ENCODE results near the gene RNU6-7. TPM values are rescaled to one million over a fixed set of nuclear protein-coding genes. Genes with fewer than 3 reads are reported as not detected.

The RNU6-7 gene
- total and polyA plus RNA-seq, 2 donors (not counting 1 experiment from before 2014, with no cell fraction given) = not detected

- no peak overlapping the region for H3K4me3 ChIP-seq (replicated peaks in 1 of 4; ENCODE audit: control extremely low read depth in 1 of 4, insufficient read depth in 1 of 4, low read depth in 3 of 4, low read length in 4 of 4)
- no peaks in the 10 kb centered on the region for H3K9me3 ChIP-seq (ENCODE audit: control insufficient read depth, insufficient read depth, low read depth, low read length)
- no peaks in the 10 kb centered on the region for H3K36me3 ChIP-seq (ENCODE audit: control insufficient read depth, insufficient read depth, low read length)
- DNase-seq (ENCODE audit: low read depth in 2 of 2) = no peak
- H3K79me2 ChIP-seq (ENCODE audit: control insufficient read depth, insufficient read depth, low read length) = no peaks in the 10 kb centered on the region
- peaks cover 6% of the 10 kb centered on the region for H3K4me1 ChIP-seq (ENCODE audit: control insufficient read depth, extremely low read depth, insufficient read depth, low read length)
- H3K27ac ChIP-seq (ENCODE audit: insufficient read depth, low read length) = no peak overlapping the region
- no peak for TF ChIP-seq CTCF (conservative IDR thresholded peaks at IDR 0.05 in 1 of 2, IDR thresholded peaks at IDR 0.05 in 1 of 2; ENCODE audit: low read depth in 1 of 2, low read length in 2 of 2)
- no peak for TF ChIP-seq EZH2 (IDR thresholded peaks at IDR 0.05; ENCODE audit: low read length, missing control alignments)
- no peaks in the 10 kb centered on the region for H4K20me1 ChIP-seq (ENCODE audit: control insufficient read depth, extremely low read depth, insufficient read depth, low read length)
- no peak overlapping the region for H3K4me2 ChIP-seq (ENCODE audit: extremely low read depth, insufficient read depth, low read length)
- no peak overlapping the region for H3K9ac ChIP-seq (ENCODE audit: insufficient read depth, low read length)
- H2AFZ ChIP-seq (ENCODE audit: low read length) = no peak overlapping the region
- no peaks in the 10 kb centered on the region for H3K27me3 ChIP-seq (ENCODE audit: control insufficient read depth, insufficient read depth, low read length)
Observed at GRCh38 chr14:32232481-32232880, 30.6 kb downstream of the RNU6-7 start.

GRCh38 chr14:32233260-32233659 is 31.4 kb downstream of the RNU6-7 start:
- Histone ChIP-seq H3K36me3 (ENCODE audit: control insufficient read depth, insufficient read depth, low read length) (no peaks in the 10 kb centered on the region), H3K4me3 (replicated peaks in 1 of 4; ENCODE audit: control extremely low read depth in 1 of 4, insufficient read depth in 1 of 4, low read depth in 3 of 4, low read length in 4 of 4) (no peak overlapping the region), H3K79me2 (ENCODE audit: control insufficient read depth, insufficient read depth, low read length) (no peaks in the 10 kb centered on the region), H3K9me3 (ENCODE audit: control insufficient read depth, insufficient read depth, low read depth, low read length) (no peaks in the 10 kb centered on the region), H4K20me1 (ENCODE audit: control insufficient read depth, extremely low read depth, insufficient read depth, low read length) (no peaks in the 10 kb centered on the region), H3K4me2 (ENCODE audit: extremely low read depth, insufficient read depth, low read length) (no peak overlapping the region), H3K4me1 (ENCODE audit: control insufficient read depth, extremely low read depth, insufficient read depth, low read length) (peaks cover 6% of the 10 kb centered on the region), H2AFZ (ENCODE audit: low read length) (no peak overlapping the region), H3K9ac (ENCODE audit: insufficient read depth, low read length) (no peak overlapping the region), H3K27me3 (ENCODE audit: control insufficient read depth, insufficient read depth, low read length) (no peaks in the 10 kb centered on the region), H3K27ac (ENCODE audit: insufficient read depth, low read length) (no peak overlapping the region)
- no peak for TF ChIP-seq CTCF (conservative IDR thresholded peaks at IDR 0.05 in 1 of 2, IDR thresholded peaks at IDR 0.05 in 1 of 2; ENCODE audit: low read depth in 1 of 2, low read length in 2 of 2)
- DNase-seq (ENCODE audit: low read depth in 2 of 2) = peak in 1 of 2 donors; percentile 82

- Histone ChIP-seq H3K4me3 (replicated peaks in 1 of 4; ENCODE audit: control extremely low read depth in 1 of 4, insufficient read depth in 1 of 4, low read depth in 3 of 4, low read length in 4 of 4) (no peak overlapping the region), H3K36me3 (ENCODE audit: control insufficient read depth, insufficient read depth, low read length) (no peaks in the 10 kb centered on the region), H3K27ac (ENCODE audit: insufficient read depth, low read length) (no peak overlapping the region), H3K27me3 (ENCODE audit: control insufficient read depth, insufficient read depth, low read length) (no peaks in the 10 kb centered on the region), H3K4me1 (ENCODE audit: control insufficient read depth, extremely low read depth, insufficient read depth, low read length) (no peaks in the 10 kb centered on the region), H3K79me2 (ENCODE audit: control insufficient read depth, insufficient read depth, low read length) (no peaks in the 10 kb centered on the region), H4K20me1 (ENCODE audit: control insufficient read depth, extremely low read depth, insufficient read depth, low read length) (no peaks in the 10 kb centered on the region), H3K4me2 (ENCODE audit: extremely low read depth, insufficient read depth, low read length) (no peak overlapping the region), H3K9me3 (ENCODE audit: control insufficient read depth, insufficient read depth, low read depth, low read length) (no peaks in the 10 kb centered on the region), H2AFZ (ENCODE audit: low read length) (no peak overlapping the region), H3K9ac (ENCODE audit: insufficient read depth, low read length) (no peak overlapping the region)
- peak in 1 of 2 donors; percentile 12 for DNase-seq (ENCODE audit: low read depth in 2 of 2)
- peak in 1 of 2 donors; percentile 19 for TF ChIP-seq CTCF (conservative IDR thresholded peaks at IDR 0.05 in 1 of 2, IDR thresholded peaks at IDR 0.05 in 1 of 2; ENCODE audit: low read depth in 1 of 2, low read length in 2 of 2)
- TF ChIP-seq EZH2 (IDR thresholded peaks at IDR 0.05; ENCODE audit: low read length, missing control alignments) = no peak
Observed at GRCh38 chr14:32244404-32244803, 42.6 kb downstream of the RNU6-7 start.

Data from fibroblast of lung (primary cell).